Stimulated activated CD8-positive, alpha-beta memory T cell treated with anti-CD3 and anti-CD28 coated beads, Interleukin-15, amount 100 ng/mL, for 4 hours (primary cell): ENCODE data around the gene ATP6V0C.
A peak's percentile ranks its signal among the peaks of the same experiment; 100 is the strongest.
"Not testable (repeated sequence)": the region's sequence is repeated elsewhere in the genome, so short reads cannot be mapped to it uniquely, and the experiment has no call there.

Source experiments
- DNase-seq, 2 donors: peaks; one replicate each; pipeline ENCODE4 v3.0.0-alpha.2; 2020; ENCODE audit warnings: low read depth in 2 of 2

ATP6V0C gene

DNA sequence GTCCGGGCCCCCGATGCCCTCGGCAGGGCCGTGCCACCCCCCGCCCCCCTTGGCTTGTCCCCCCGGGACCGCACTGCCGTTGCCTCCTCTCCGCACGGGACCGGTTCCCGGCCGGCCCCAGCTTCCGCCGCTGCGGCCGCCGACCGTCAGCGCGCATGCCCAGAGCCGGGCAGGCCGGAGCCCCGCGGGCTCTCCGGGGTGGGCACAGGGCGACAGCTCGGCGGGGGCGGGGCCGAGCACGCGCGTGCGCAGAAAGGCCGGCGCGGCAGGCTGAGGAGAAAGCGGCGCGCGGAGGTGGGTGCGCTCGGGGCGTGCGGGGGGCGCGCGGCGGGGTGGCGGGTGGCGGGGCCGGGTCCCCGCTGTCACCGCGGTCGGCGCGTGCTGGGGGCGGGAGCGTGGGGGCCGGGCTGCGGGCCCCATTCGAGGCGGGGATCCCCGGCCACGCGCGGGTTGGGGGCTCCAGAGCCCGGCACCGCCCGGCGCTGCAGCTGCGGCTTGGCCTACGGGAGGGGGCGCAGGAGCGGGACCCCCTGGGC lies 38.8 kb upstream of the ATP6V0C start, which contains the start of gene TBC1D24:
TSS of gene TBC1D24 (plus strand) at position 251 of the 536 bp plus-strand sequence. CDS start 21,022 bp downstream, outside the sequence.
- DNase-seq: peak; percentile 61 to 73

DNA sequence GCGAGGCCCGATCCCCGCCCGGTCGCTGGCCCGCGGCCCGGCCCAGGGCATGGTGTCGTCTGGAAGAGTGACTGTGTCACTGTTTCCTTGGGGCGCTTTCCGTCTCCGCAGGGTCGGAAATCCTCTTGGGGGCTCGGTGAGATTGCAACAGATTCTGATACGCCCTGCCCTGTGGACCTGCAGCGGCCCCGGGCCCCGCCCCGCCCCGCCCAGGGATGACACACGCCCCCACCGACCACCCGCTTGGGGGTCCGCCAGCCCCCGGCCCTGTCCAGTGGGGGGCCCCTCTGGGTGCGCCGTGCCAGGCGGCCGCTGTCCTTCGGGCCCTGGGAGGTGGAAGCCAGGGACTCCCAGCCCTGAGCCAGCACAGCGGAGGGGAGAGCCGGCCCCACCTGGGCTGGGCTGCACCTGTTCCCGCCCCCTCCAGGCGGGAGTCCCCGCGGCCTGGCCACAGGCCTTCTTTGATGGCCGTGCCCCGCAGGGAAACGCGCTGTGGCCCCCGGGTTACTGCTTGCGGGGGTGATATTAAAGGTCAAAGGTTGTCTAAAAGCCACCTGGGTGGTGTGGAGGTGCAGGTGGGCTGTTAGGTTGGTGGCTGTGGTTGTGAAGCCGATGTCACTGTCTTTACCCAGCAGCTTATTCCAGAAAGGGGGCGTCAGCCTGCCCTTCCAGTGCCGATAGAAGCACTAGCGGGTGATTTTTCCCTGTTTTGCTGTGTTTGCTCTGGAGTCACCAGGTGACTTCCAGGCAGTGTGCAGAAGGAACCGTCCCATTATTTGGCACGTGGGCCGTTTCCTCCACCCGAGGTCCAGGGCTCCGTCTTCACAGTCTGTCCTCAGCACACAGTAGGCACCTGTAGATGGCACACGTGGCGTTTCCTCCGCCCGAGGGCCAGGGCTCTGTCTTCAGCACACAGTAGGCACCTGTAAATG lies 38.1 kb upstream of the ATP6V0C start:
- peak in 1 of 2 donors; percentile 36 for DNase-seq

DNA sequence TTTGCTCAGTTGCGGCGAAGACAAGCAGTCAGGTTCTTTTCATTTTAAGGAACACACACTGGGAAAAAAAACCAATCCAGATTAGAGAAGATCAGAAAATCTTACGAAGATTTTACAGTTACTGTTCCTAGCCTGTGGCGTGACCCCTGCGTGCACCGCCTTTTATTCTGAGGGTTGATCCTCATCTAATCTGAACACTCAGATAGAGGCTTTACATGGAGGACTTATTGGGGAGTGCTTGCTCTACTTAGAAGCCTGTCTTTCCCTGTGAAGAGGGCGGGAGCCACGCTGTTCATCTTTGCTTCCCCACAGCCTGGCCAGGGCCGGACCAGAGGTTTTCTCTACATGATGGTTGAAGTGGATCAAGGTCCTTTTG lies 37.4 kb upstream of the ATP6V0C start:
- no peak for DNase-seq

DNA sequence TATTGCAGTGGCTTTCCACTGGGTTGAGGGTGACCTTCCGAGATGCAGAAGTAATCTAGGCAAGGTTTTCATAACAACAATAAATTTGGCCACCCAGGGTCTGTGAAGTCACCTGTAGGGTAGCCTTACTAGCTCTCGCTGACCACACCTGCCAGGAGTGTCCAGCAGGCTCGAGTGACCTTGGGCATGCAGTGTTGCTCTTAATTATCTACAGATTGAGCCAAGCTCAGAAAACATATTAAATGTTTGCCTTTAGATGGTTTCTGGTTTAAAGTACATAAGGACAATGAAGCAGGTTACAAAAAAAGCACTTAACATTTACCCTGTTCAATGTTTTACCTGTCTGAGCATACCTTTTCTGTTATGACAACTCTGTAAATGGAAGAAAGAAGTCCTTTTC lies 37.0 kb upstream of the ATP6V0C start:
- no peak for DNase-seq

DNA sequence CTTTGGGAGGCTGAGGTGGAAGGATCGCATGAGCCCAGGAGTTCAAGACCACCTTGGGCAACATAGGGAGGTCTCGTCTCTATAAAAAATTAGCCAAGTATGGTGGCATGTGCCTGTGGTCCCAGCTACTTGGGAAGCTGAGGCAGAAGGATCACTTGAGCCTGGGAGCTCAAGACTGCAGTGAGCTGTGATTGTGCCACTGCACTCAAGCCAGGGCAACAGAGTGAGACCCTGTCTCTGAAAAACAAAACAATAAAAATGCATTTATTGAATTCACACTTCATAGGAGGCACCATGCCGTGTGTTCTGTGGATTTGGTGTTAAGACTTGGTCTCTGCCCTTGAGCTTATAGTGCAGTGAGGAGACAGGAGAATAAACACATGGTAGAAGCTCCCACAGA lies 36.4 kb upstream of the ATP6V0C start:
- DNase-seq: no peak

DNA sequence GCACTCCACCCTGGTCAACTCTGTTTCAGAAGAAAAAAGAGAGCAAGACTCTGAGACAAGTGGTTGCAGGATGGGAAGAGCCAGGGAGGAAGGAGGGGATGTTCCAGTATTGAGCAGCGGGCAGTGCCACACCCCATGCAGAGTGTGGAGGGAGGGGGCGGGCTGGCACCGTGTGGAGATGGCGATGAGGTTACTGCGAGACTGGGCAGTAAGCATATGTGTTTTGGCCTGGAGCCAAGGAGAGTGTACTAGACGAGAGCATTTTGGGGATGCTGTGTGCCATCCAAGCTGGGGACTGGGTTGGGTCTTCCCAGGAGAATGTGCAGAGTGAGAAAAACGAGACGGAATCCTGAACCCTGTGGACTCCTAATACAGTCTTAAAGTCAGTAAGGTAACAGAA lies 35.5 kb upstream of the ATP6V0C start:
- no peak for DNase-seq

DNA sequence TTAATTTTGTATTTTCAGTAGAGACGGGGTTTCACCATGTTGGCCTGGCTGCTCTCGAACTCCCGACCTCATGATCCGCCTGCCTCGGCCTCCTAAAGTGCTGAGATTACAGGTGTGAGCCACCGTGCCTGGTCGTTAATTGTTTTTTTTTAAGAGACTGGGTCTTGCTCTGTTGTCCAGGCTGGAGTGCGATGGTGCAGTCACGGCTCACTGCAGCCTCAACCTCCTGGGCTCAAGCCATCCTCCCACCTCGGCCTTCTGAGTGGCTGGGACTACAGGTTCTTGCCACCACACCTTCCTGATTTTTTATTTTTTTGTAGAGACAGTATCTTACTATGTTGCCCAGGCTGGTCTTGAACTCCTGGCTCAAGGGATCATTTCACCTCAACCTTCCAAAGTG lies 33.8 kb upstream of the ATP6V0C start:
- DNase-seq: not testable (repeated sequence)

DNA sequence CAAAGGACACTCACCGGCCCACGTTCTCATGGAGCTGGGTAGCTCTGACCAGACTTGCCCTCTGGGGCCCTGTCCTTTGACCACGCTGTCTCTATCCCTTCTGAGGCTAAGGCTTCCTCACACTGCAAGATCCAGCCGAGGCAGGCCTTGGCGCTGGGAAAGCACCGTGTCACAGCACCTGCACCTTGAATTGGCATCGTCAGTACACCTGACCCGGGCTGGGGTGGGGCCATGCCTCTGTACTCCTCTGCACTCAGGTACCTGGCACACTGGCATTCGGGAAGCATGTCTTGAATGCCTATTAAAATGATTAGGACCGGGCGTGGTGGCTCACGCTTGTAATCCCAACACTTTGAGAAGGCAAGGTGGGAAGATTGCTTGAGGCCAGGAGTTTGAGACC lies 32.8 kb upstream of the ATP6V0C start:
- DNase-seq: no peak

DNA sequence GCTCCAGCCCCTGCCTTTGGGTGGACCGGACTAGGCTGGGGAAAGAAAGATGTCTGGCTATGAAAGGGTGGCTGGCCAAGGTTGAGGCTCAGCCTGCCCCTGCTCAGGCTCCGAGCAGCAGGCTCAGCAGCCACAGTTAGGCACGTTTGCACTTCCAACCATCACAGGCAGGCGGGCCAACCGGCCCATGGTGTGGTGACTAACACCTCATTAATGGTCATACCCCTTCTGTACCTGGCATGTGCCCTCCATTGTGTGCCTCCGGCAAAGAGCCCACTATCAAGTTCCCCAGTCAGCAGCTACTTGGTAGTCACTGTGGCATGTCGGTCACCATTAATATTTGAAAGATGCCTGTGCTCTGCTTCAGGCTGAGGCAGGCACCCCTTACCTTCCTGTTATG lies 32.1 kb upstream of the ATP6V0C start:
- no peak for DNase-seq

DNA sequence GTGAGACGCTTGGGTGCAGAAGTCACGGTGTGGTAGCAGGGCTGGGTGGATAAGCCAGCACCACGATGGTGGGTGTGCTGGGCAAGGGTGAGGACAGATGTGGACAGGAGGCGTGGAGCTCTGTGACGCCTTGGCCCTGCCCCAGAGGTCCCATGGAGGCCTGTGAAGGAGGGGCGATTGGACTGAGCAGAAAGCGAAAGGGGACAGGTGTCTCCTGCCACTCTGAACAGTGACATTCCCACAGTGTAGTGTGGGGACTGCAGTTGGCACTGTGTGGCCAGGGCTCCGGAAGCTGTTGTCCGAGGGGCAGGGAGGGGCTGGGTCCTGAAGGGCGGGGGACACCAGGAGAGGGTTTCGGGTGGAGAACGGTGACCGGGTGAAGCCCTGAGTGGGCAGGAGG lies 31.5 kb upstream of the ATP6V0C start:
- DNase-seq: no peak

DNA sequence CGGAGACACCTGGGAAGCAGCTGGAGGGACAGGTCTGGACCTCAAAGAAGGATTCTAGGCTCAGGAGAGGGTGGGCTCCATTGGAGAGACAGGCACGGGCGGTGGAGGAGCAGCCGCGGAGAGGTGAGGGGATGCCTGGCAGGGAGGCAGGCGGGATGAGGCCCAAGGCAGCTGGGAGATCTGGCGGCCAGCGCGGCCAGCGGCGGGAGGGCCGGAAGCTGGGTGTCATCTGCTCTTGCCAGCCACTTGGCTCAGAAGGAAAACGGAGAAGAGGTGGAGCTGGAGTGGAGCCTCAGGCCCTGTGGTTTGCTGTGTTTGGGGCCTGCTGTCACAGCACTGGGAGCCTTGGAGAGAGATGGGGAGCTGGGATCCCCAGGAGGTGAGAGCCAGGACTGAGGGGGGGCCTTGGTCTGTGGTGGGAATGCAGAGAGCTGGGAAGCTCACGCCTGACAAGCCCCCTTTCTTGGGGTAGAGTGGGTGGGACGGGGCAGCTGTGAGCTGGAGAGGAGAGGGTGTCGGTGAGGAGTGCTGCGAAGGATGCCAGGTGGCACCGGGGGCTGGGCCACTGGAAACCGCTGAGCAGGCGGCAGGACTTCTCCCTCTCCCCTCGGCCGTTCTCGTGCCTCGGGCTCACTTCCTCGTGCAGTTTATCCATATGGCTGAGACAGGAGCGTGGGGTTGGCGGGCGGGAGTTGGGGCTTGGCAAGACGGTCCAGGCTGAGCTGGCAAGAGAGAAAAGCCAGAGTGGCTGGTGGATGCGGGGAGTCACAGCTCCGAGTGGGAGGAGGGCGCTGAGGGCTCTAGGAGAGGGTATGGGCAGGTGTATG lies 30.8 kb upstream of the ATP6V0C start:
- DNase-seq: no peak

DNA sequence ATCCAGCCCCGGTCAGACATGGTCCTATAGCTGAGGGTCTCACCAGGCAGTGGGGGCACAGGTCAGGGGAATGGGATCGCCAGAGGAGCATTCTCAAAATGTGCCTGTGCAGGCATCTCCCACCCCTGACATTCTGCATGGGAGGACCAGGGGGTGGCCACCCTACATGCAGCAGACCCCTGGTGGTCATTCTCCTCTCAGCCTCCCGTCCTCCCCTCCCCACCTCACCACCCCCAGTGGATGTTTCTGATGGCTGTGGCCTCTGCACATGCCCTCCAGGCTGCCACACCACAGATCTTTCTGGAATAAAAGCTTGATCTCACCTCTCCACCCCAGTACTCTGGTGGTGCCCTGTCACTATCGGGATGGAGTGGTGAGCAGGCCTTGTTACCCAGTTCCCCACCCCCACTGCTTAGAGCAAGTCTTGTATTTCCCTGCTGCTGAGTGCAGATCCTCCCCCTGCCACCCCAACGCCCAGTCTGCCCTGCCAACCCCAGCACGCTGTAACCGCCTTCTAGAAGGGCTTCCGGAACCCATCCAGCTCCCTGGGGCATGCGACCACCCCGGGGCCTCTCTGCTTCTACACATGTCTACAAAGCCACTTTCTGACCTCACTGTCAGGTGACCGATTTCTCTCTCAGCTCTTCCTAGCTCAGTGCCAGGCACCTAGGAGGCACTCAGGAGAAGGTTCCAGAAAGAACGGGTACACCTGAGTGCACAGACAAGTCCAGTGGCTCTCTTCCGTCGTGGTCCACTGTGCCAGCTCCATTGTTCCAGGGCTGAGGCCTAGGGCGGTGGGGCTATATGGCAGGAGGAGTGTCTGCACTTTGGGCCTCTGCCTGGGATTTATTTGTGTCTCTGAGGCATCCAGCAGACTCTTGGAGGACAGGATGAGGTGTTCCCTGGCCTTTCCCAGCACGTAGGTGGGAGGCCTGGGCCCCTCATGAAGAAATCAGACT lies 29.5 kb upstream of the ATP6V0C start:
- DNase-seq: no peak

DNA sequence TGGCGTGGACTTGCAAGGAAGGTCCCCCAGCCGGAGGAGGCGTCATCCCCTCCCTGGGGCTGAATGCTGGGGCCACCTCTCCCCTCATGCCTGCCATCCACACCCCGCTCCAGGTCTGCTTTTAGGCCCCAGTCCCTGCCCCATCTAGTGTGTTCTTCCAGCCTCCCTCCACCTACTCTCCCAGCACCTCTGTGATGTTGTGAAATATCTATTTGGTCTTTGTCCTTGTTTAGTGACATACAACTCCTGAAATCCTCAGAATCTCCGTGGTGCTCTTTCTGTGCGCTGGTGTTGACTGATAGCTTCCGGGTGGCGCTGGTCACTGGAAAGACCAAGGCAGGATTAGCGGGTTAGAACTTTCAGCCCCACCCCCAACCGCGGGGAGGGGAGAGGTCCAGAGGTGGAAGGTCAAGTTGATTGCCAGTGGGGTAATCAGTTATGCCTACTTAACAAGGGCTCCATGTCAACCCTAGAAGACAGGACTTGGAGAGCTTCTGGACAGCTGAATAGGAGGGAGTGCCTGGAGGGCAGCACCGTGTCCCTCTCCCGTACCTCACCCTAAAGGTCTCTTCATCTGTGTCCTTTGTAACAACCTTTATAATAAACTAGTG lies 28.7 kb upstream of the ATP6V0C start:
- no peak for DNase-seq

DNA sequence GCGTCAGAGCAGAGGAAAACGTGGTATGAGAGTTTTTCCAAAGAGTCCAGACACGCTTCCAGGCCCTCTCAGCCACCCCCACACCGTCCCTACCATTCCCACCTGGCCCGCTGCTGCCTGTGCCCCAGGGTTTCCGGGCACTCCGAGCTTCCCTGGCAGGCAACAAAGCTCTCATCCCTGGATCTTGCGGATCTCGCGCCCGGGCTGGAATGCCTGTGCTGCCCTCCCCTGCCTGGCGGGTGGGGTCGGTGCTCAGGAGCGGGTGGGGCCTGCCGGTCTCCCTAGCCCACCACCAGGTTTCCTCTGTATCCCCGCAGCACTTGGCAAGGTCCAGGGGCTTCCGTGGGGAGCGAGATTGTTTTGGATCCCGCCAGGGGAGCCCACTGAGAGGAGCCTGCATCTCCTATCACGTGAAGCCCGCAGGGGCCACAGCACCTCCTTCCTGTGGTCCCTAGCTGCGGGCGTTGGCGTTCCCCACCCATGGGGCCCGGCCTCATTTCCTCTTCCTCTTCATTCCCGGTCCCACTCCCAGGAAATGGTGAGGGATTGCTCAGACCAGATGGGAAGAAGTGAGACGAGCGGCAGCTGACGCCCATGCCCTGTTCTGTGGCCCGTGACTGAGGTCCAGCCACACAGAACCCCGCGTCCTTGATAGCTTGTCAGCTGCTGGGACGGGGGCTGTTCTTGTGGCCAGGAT lies 27.8 kb upstream of the ATP6V0C start:
- DNase-seq: no peak

DNA sequence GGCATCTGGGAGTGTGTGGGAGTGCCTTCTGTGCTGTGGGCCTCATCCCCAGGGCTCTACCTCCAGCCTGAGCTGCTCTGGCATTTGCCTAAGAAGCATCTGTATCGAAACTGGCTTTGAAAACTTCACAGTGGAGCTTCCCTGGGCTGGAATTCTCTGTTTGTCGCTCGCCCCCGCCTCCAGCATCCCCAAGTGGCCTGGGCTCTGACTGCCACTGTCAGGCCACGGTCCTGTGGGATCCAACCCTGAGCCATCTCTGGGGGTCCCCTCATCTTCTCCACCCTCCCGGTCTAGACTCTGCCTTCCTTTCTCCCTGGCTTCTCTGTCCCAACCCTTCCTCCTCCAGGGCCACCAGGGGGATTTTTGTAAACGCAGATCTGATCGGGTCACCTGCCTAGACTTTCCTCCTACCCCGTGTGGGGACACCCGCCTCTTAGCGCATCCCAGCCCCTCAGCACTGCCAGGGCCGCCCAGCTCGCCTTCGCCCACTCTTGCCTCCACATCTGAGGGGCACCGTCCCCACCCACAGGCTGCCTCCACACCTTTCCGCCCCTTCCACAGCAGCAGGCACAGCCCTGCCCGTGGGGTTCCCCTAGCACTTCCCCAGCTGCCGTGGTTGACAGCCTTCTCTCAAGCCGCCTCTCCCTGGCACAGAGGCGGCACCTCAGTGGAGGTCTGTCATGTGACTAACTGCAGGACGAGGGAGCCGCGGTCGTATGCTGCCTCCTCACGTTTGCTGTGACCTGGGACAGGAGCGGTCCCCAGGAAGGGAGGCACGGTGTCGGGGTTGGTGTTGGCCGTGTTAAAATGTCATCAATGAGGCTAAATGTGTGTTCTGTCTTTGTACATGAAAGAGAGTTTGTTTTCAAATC lies 26.9 kb upstream of the ATP6V0C start:
- DNase-seq: peak; percentile 63 to 76

DNA sequence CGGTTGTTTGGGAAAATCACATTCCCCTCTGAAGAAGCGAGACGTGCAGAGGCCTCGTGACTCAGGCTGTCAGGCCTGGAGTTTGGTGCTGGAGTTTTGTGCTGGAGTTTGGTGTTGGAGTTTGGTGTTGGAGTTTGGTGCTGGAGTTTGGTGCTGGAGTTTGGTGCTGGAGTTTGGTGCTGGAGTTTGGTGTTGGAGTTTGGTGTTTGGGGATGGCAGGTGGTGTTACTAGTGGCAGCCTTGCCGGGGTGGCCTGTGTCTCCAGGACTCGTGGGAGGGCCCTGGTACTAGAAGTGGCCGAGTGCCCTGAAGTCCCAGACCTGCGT lies 26.3 kb upstream of the ATP6V0C start:
- no peak for DNase-seq

DNA sequence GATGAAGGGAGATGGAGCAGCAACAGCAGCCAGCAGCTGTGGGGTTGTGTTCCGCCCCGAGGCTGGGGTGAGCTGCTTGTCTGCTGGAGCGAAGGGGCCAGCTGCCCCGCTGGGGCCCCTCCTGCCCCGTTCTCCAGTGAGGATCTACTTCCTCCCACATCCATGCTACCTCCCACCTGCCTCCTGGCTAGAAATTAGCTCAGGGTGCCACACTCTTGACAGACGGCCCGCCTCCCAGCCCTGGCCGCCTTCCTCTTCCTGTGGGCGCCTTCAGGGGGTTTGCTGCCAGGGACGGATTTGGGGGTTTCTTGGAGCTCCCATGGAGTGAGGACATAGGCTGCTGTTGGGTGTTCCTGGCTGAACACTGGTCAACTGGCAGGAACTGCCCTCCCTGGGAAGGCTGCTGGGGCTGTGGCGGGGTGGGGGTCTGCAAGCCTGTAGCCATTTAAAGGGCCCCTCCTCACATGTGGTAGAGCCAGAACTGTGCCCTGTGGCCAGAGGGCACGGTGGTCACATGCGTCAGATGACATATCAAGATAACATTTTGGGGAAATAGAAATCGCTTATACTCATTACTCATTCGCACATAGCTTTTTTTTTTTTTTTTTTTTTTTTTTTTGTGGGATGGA lies 25.7 kb upstream of the ATP6V0C start:
- no peak for DNase-seq

DNA sequence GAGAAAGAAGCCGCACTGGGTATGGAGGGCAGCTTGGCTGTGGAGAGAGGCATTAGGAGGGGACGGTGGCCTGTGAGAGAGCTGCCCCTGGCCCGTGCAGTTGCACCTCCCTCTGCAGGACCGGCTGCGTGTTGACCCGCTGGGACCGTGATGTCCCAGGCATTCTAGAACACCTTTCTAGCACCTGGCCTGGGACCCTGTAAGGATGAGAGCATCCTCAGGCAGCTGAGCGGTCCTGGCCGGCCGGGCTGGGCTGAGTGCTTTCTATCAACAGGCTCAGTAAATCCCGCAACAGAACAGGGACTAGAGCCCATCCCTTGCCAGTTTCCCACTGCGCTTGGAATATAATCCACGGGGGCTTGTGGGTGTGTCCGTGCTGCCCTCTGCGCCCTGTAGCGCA lies 24.2 kb upstream of the ATP6V0C start:
- DNase-seq: no peak
